ENCODE data around the gene OXER1.

GRCh38 chr2:42762155-42762554 lies 1.8 kb downstream of the OXER1 start:
- TF ChIP-seq MED13 (CRISPR knock-in tag; IDR thresholded peaks at IDR 0.05) (no peak), AGO1 (IDR thresholded peaks at IDR 0.05; ENCODE audit: low read depth, low read length, poor library complexity, severe bottlenecking) (no peak), YEATS4 (CRISPR knock-in tag; IDR thresholded peaks at IDR 0.05; ENCODE audit: borderline replicate concordance) (no peak), CTCF (CRISPR knock-in tag; IDR thresholded peaks at IDR 0.05) (no peak), HIC2 (CRISPR knock-in tag; IDR thresholded peaks at IDR 0.05; ENCODE audit: low read depth) (no peak), ZNF274 (CRISPR knock-in tag; IDR thresholded peaks at IDR 0.05) (no peak)
